Stimulated activated effector memory CD8-positive, alpha-beta T cell treated with anti-CD3 and anti-CD28 coated beads, Interleukin-12 subunit alpha, Interleukin-12 subunit beta, amount 100 ng/mL, for 72 hours (primary cell): ENCODE data around the gene TRNP1.
"Not testable (repeated sequence)": the region's sequence is repeated elsewhere in the genome, so short reads cannot be mapped to it uniquely, and the experiment has no call there.

Experiments
- ATAC-seq: fragments of 150-1000 bp; cut with Tn5 transposase; 2 replicates; pipeline ENCODE4 v1.10.0; 2021
- DNase-seq, 2 donors: peaks; one replicate each; pipeline ENCODE4 v3.0.0; 2021 to 2022; ENCODE audit warnings: low spot score in 2 of 2
- H3K27ac Mint-ChIP-seq: one replicate; pipeline ENCODE4 v1.8.0; 2022; ENCODE audit warnings: mild to moderate bottlenecking, mixed read lengths
- H3K36me3 Mint-ChIP-seq: one replicate; pipeline ENCODE4 v1.8.0; 2022; ENCODE audit warnings: mild to moderate bottlenecking, mixed read lengths
- H3K4me1 Mint-ChIP-seq: one replicate; pipeline ENCODE4 v1.8.0; 2022; ENCODE audit warnings: mixed read lengths
- H3K4me3 Mint-ChIP-seq: one replicate; pipeline ENCODE4 v1.8.0; 2022; ENCODE audit warnings: mild to moderate bottlenecking, mixed read lengths
- H3K9me3 Mint-ChIP-seq: one replicate; pipeline ENCODE4 v1.8.0; 2022; ENCODE audit warnings: mixed read lengths

TRNP1 gene

GRCh38 chr1:26989403-26990109, 3.9 kb upstream of the TRNP1 start:
- not testable (repeated sequence) for ATAC-seq, H3K27ac Mint-ChIP-seq, H3K9me3 Mint-ChIP-seq, H3K36me3 Mint-ChIP-seq, DNase-seq, H3K4me3 Mint-ChIP-seq
- H3K4me1 Mint-ChIP-seq = peaks cover 16% of the 10 kb centered on the region

DNA sequence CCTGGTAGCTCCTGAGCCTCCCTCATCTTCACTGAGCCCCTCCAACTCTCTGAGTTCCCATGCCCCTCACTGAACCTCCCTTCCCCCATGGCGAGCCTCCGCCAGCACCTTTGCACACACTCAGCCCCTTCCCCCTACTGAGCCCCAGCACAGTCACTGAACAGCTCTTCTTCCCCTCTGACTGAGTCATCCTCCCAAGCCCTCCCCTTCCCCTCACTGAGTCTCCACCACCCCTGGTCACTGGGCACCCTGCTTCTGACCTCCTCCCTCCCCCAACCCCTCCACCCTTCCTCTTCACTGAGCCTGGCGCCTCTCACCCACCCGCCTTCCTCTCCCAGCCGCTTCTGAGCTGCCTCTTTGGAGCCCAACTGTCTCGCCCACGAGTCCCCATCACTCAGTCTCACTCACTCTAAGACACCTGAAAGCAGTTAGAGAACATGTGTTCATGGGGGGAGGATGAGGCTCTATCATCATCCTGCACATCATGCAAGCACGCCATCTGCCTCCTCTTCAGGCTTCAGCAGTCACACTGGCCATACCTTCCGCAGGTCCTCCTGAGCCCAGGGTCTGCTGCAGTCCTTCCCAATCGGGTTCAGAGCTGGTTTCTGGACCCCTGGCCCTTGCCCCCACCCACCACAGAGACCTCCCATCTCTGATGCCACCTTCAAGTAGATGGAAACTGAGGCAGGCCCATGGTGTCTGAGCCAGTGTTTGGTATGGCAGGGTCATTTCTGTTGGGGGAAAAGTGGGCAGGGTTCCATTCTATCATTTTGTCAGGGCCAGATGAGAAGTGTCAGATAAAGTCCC, 2.0 kb upstream of the TRNP1 start:
- peaks cover 16% of the 10 kb centered on the region for H3K4me1 Mint-ChIP-seq
- DNase-seq (no peak), ATAC-seq (peak; percentile 51)
- no peak overlapping the region for H3K27ac Mint-ChIP-seq
- H3K9me3 Mint-ChIP-seq = no peaks in the 10 kb centered on the region
- no peaks in the 10 kb centered on the region for H3K36me3 Mint-ChIP-seq
- no peak overlapping the region for H3K4me3 Mint-ChIP-seq

DNA sequence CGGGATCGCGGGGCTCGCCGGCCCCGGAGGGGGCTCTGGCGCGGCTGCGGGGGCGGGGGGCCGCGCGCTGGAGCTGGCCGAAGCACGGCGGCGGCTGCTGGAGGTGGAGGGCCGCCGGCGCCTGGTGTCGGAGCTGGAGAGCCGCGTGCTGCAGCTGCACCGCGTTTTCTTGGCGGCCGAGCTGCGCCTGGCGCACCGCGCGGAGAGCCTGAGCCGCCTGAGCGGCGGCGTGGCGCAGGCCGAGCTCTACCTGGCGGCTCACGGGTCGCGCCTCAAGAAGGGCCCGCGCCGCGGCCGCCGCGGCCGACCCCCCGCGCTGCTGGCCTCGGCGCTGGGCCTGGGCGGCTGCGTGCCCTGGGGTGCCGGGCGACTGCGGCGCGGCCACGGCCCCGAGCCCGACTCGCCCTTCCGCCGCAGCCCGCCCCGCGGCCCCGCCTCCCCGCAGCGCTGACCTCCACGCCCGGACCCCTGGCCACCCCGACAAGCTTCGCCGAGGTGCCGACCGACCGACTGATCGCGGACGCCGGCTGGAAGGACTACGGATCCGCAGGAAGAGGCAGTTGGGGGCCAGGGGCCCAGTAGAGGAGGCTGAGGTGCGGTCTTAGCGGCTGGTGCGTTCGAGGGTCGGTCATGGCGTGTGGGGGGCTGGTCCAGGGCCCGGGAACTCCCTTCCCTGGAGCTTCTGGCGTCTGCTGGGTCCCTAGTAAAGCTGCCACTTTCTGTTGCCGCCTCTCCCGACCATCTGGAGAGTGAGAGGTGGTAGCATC, 711 bp downstream of the TRNP1 start:
- Mint-ChIP-seq H3K36me3 (no peaks in the 10 kb centered on the region), H3K4me3 (peak overlapping the region; percentile 76), H3K4me1 (peaks cover 24% of the 10 kb centered on the region), H3K9me3 (no peaks in the 10 kb centered on the region), H3K27ac (no peak overlapping the region)
- peak; percentile 55 for ATAC-seq
- DNase-seq = no peak

- Mint-ChIP-seq H3K27ac (no peak overlapping the region), H3K4me3 (peak overlapping the region; percentile 49), H3K9me3 (no peaks in the 10 kb centered on the region), H3K36me3 (no peaks in the 10 kb centered on the region), H3K4me1 (peaks cover 24% of the 10 kb centered on the region)
- DNase-seq (no peak), ATAC-seq (no peak)
Observed at GRCh38 chr1:26994787-26995517, 1.5 kb downstream of the TRNP1 start.

GRCh38 chr1:26996024-26996423, 2.5 kb downstream of the TRNP1 start:
- H3K36me3 Mint-ChIP-seq = no peaks in the 10 kb centered on the region
- ATAC-seq (no peak), DNase-seq (no peak)
- H3K9me3 Mint-ChIP-seq = no peaks in the 10 kb centered on the region
- peaks cover 23% of the 10 kb centered on the region for H3K4me1 Mint-ChIP-seq
- H3K27ac Mint-ChIP-seq = no peak overlapping the region
- no peak overlapping the region for H3K4me3 Mint-ChIP-seq

DNA sequence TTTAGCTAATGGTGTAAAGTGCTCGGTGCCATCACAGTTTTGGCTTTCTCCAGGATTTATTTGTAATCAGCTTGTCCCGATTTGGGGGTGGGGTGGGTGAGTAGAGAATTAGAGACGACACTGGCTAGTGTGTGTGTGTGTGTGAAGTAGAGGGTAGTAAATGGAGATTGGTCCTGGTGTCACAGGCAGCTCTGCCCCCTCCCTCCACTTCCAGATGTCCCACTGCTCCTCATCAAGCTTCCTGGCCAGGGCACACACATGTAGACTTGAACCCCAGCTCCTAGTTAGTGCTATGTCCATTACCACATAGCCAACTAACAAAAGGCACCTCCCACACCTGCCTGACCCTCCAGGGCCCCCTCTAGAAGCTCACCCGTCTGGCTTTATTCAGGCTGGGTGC, 3.2 kb downstream of the TRNP1 start:
- Mint-ChIP-seq H3K4me1 (peaks cover 16% of the 10 kb centered on the region), H3K36me3 (no peaks in the 10 kb centered on the region), H3K4me3 (no peak overlapping the region), H3K27ac (no peak overlapping the region), H3K9me3 (no peaks in the 10 kb centered on the region)
- ATAC-seq = no peak
- no peak for DNase-seq

GRCh38 chr1:26998429-26999300, 5.2 kb downstream of the TRNP1 start:
- H3K9me3 Mint-ChIP-seq = no peaks in the 10 kb centered on the region
- no peak overlapping the region for H3K4me3 Mint-ChIP-seq
- no peak overlapping the region for H3K27ac Mint-ChIP-seq
- peaks cover 8% of the 10 kb centered on the region for H3K4me1 Mint-ChIP-seq
- no peak for ATAC-seq
- no peaks in the 10 kb centered on the region for H3K36me3 Mint-ChIP-seq
- DNase-seq = no peak

- DNase-seq (no peak), ATAC-seq (no peak)
- H3K4me3 Mint-ChIP-seq = no peak overlapping the region
- no peaks in the 10 kb centered on the region for H3K9me3 Mint-ChIP-seq
- no peak overlapping the region for H3K27ac Mint-ChIP-seq
- peaks cover 8% of the 10 kb centered on the region for H3K4me1 Mint-ChIP-seq
- no peaks in the 10 kb centered on the region for H3K36me3 Mint-ChIP-seq
Observed at GRCh38 chr1:26999440-26999987, 6.0 kb downstream of the TRNP1 start.

DNA sequence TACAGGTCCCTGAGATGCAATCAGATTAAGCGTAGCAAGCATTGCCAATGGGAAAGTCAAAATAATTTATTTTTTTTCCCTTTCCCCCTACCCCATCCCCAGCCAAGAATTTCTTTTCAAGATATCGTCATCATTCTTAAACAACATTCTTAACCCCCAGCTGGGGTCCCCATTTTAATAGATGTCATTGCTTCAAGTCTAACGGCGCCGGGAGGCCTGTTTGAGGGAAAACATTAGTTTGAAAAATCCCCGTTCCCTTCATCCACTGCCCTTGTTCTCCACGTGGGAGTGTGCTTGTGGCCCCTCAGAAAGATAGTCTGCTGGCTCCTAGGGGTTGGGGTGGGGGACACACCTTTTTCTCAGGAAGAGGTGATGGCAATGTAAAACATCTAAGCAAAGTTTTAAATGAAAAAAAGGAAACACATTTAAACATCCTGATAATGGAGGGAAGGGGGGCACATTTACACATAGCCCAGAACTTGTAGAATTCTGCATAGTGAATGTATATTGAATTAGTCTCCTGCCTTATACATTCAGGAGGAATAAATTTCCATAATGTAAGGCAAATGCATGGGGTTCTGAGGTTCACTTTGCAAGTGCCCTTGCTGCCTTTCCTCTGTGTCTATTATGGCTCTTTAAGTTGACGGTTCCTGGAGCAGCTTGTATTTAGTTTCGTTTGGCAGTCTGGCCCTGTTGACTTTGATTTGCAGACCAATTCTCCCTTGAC, 6.8 kb downstream of the TRNP1 start:
- H3K27ac Mint-ChIP-seq = no peak overlapping the region
- no peaks in the 10 kb centered on the region for H3K9me3 Mint-ChIP-seq
- no peaks in the 10 kb centered on the region for H3K36me3 Mint-ChIP-seq
- H3K4me3 Mint-ChIP-seq = no peak overlapping the region
- DNase-seq = no peak
- ATAC-seq = no peak
- H3K4me1 Mint-ChIP-seq = peaks cover 8% of the 10 kb centered on the region

DNA sequence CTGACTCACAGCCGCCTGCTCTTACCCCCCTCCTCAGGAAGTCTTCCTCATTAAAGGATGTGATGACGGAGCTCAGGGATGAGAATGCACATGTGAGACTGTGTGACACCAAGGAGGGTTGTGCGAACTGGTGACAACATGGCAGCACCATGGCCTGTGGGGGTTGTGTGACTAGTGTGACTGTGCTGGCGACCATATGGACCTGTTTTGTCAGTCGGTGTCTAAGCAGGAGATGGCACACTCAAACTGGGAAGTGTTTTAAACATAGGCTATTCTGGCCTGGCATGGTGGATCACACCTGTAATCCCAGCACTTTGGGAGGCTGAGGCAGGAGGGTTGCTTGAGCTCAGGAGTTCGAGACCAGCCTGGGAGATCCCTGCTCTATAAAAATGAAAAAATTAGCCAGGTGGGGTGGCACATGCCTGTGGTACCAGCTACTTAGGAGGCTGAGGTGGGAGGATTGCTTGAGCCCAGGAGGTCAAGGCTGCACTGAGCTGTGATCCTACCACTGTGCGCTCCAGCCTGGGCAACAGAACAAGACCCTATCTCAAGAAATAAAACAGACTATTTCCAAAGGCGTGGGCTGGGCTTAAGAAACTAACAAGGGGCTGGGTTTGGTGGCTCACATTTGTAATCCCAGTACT, 7.4 kb downstream of the TRNP1 start:
- no peaks in the 10 kb centered on the region for H3K9me3 Mint-ChIP-seq

GRCh38 chr1:27001570-27002360, 8.3 kb downstream of the TRNP1 start:
- no peak for DNase-seq
- Mint-ChIP-seq H3K4me3 (no peak overlapping the region), H3K9me3 (no peaks in the 10 kb centered on the region), H3K36me3 (no peaks in the 10 kb centered on the region), H3K27ac (no peak overlapping the region), H3K4me1 (peaks cover 8% of the 10 kb centered on the region)
- ATAC-seq = no peak

More for the DNA sequence above, 7.4 kb downstream of the TRNP1 start:
- no peak overlapping the region for H3K4me3 Mint-ChIP-seq
- peaks cover 8% of the 10 kb centered on the region for H3K4me1 Mint-ChIP-seq
- ATAC-seq = no peak
- H3K36me3 Mint-ChIP-seq = no peaks in the 10 kb centered on the region
- no peak overlapping the region for H3K27ac Mint-ChIP-seq
- DNase-seq = no peak

GRCh38 chr1:27003745-27004470, 10.4 kb downstream of the TRNP1 start:
- Mint-ChIP-seq H3K4me1 (no peaks in the 10 kb centered on the region), H3K4me3 (no peak overlapping the region), H3K27ac (no peak overlapping the region), H3K9me3 (no peaks in the 10 kb centered on the region), H3K36me3 (no peaks in the 10 kb centered on the region)
- DNase-seq (no peak), ATAC-seq (no peak)
